B cell (primary cell): Measurements from ENCODE around the gene SETDB1. TPM values are rescaled to one million over a fixed set of nuclear protein-coding genes. Genes with fewer than 3 reads are reported as not detected.

ENCODE experiments used
- ATAC-seq: fragments of 200-7000 bp; cut with Tn5 transposase; one replicate; pipeline ENCODE4 v1.10.0; 2021; ENCODE audit warnings: low read depth, mild to moderate bottlenecking, moderate number of reproducible peaks, moderate library complexity
- CTCF ChIA-PET: fragments of 350-600 bp; sonication (Branson Sonifier 250); formaldehyde crosslinking; loops from one replicate; lab custom pipeline; 2021; ENCODE audit warnings: antibody characterized with exemption, inconsistent platforms; lab: Charles Lee
- POLR2A ChIA-PET: fragments of 350-600 bp; sonication (Branson Sonifier 250); formaldehyde crosslinking; loops from one replicate; lab custom pipeline; 2021; ENCODE audit warnings: antibody characterized with exemption; lab: Charles Lee
- DNase-seq: peaks from one replicate; pipeline ENCODE4 v3.0.0; 2013
- H2AFZ ChIP-seq: 2 replicates; pipeline ENCODE4 v1.6.1; 2012; ENCODE audit warnings: mild to moderate bottlenecking, low read depth, low read length; ENCODE audit not compliant: insufficient read depth, poor library complexity, severe bottlenecking
- H3K27ac ChIP-seq, 2 donors: 1 replicate in 1 of 2; 2 replicates in 1 of 2; pipeline ENCODE4 v1.5.1; 2012 to 2013; ENCODE audit warnings: low read length in 2 of 2, mild to moderate bottlenecking in 2 of 2, moderate library complexity in 1 of 2
- H3K27me3 ChIP-seq, 4 experiments: fragments of 200-600 bp in 1 of 4; sonication (generic) in 1 of 4; replicated peaks in 1 of 4; 1 replicate in 2 of 4; 2 replicates in 2 of 4; pipeline versions ENCODE4 v1.6.1 to v1.7.0; 2013 to 2016; ENCODE audit warnings: low read length in 3 of 4, mild to moderate bottlenecking in 2 of 4, mixed read lengths in 1 of 4, moderate library complexity in 1 of 4; ENCODE audit not compliant: insufficient read depth in 4 of 4, control insufficient read depth in 3 of 4; ENCODE audit errors: control extremely low read depth in 1 of 4
- H3K36me3 ChIP-seq, 2 experiments: replicated peaks in 1 of 2; 1 replicate in 1 of 2; 2 replicates in 1 of 2; pipeline versions ENCODE4 v1.6.1 to v1.7.1; 2013; ENCODE audit warnings: low read length in 1 of 2; ENCODE audit not compliant: insufficient read depth in 2 of 2, control insufficient read depth in 1 of 2; ENCODE audit errors: control extremely low read depth in 1 of 2, extremely low read depth in 1 of 2
- H3K4me1 ChIP-seq, 2 donors: fragments of 200-600 bp in 1 of 2; sonication (generic) in 1 of 2; 1 replicate in 1 of 2; 2 replicates in 1 of 2; pipeline versions ENCODE4 v1.5.1 to v1.6.1; 2013 to 2017; ENCODE audit warnings: low read length in 2 of 2; ENCODE audit not compliant: control insufficient read depth in 2 of 2, insufficient read depth in 2 of 2
- H3K4me2 ChIP-seq: replicated peaks from 2 replicates; pipeline ENCODE3; 2012; ENCODE audit warnings: mild to moderate bottlenecking, low read depth, low read length; ENCODE audit not compliant: poor library complexity, severe bottlenecking
- H3K4me3 ChIP-seq, 5 experiments: fragments of 200-600 bp in 1 of 5; sonication (generic) in 1 of 5; 1 replicate in 3 of 5; 2 replicates in 2 of 5; pipeline versions ENCODE4 v1.5.1 to v1.7.0; 2011 to 2016; ENCODE audit warnings: low read length in 4 of 5, mild to moderate bottlenecking in 4 of 5, low read depth in 2 of 5, control low read depth in 1 of 5, moderate library complexity in 1 of 5; ENCODE audit not compliant: insufficient read depth in 1 of 5; ENCODE audit errors: control extremely low read depth in 1 of 5, extremely low read depth in 1 of 5
- H3K79me2 ChIP-seq: fragments of 200-600 bp; sonication (generic); one replicate; pipeline ENCODE4 v1.6.0; 2016; ENCODE audit warnings: low read length; ENCODE audit not compliant: control insufficient read depth, insufficient read depth
- H3K9ac ChIP-seq: fragments of 200-600 bp; sonication (generic); 2 replicates; pipeline ENCODE4 v1.6.1; 2017; ENCODE audit warnings: mild to moderate bottlenecking, low read length, moderate library complexity
- H3K9me3 ChIP-seq, 3 donors: one replicate each; pipeline versions ENCODE4 v1.6.1 to v1.7.1; 2013; ENCODE audit warnings: low read length in 2 of 3; ENCODE audit not compliant: control insufficient read depth in 2 of 3, insufficient read depth in 1 of 3; ENCODE audit errors: control extremely low read depth in 1 of 3
- H4K20me1 ChIP-seq: 2 replicates; pipeline ENCODE4 v1.6.0; 2012; ENCODE audit warnings: mild to moderate bottlenecking, low read length; ENCODE audit not compliant: insufficient read depth, control insufficient read depth, poor library complexity, severe bottlenecking
- H3K27ac Mint-ChIP-seq: one replicate; pipeline ENCODE4 v1.8.0; 2021; ENCODE audit warnings: mixed read lengths
- H3K27me3 Mint-ChIP-seq: one replicate; pipeline ENCODE4 v1.8.0; 2021; ENCODE audit warnings: mixed read lengths
- H3K4me1 Mint-ChIP-seq: one replicate; pipeline ENCODE4 v1.8.0; 2021; ENCODE audit warnings: mixed read lengths
- H3K4me3 Mint-ChIP-seq: one replicate; pipeline ENCODE4 v1.8.0; 2021; ENCODE audit warnings: mixed read lengths
- H3K9me3 Mint-ChIP-seq: one replicate; pipeline ENCODE4 v1.8.0; 2022; ENCODE audit warnings: mixed read lengths; ENCODE audit not compliant: insufficient read depth
- EZH2 ChIP-seq: IDR thresholded peaks from 2 replicates; pipeline ENCODE4 v1.6.1; 2012; ENCODE audit warnings: borderline replicate concordance, low read depth, mild to moderate bottlenecking, moderate library complexity, low read length; ENCODE audit not compliant: insufficient read depth, poor library complexity, severe bottlenecking
- WGBS: methylation state at CpG from one replicate; pipeline ENCODE4 v1.1.5; 2013; ENCODE audit warnings: missing lambda C conversion rate; ENCODE audit not compliant: insufficient coverage; 5-methylcytosine and 5-hydroxymethylcytosine counted together
- intact Hi-C: fragments of 100-400 bp; cut with micrococcal nuclease; formaldehyde crosslinking; loops from one replicate; pipeline ENCODE4 v1.10.0; 2022
- polyA plus RNA-seq: library from polyadenylated mRNA; depleted of rRNA; stranded (reverse); fragments of >200 nt; gene quantifications from 2 replicates; pipeline ENCODE4 v1.2.3, GENCODE V29; 2012
- total RNA-seq, 2 donors: library from RNA; stranded (reverse); fragments of 120-200 nt in 1 of 2; gene quantifications; 1 replicate in 1 of 2; 2 replicates in 1 of 2; pipeline versions ENCODE4 v1.2.3 to v1.2.4, GENCODE V29; 2013 to 2022
- TF ChIP-seq, protein P1 (sequence below): fragments of 200-600 bp; IDR thresholded peaks from one replicate; pipeline ENCODE4 v1.8.0; 2022; ENCODE audit warnings: antibody characterized with exemption, mild to moderate bottlenecking

SETDB1 gene
- total and polyA plus RNA-seq, 2 donors (not counting 1 experiment from before 2014, with no cell fraction given): 57.4 to 115 TPM

DNA sequence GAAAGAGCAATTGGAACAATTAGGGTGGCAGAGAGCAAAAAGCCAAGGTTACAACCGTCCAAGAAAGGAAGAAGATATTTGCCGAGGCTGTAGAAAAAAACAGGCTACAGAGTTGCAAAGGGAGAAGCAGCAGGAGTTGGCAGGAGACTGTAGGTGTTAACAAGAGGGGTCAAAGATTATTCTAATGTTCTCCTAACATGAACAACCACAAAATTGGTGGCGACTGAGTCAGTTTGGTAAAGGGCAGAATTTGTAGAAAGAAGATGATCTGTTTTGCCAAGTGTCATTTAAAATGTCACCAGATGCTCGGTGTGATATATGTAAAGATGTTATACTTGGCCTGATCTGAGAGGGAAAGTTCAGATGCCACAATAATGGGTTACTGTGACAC lies 81.7 kb downstream of the SETDB1 start:
- Mint-ChIP-seq H3K27me3 (no peaks in the 10 kb centered on the region), H3K4me1 (peaks cover 71% of the 10 kb centered on the region), H3K9me3 (no peaks in the 10 kb centered on the region), H3K4me3 (peak overlapping the region; percentile 90), H3K27ac (peak overlapping the region; percentile 94)
- ChIA-PET POLR2A (interaction anchor here (0.7 kb wide), 2 partner anchors 62 to 160 kb away, joined by 3 to 5 read pairs; no protein-coding TSS in a partner anchor), CTCF (interaction anchor here (2.4 to 4.0 kb wide), 2 partner anchors 11 to 63 kb away, joined by 8 to 63 read pairs; partner anchors contain the start of gene GABPB2)
- H3K36me3 ChIP-seq: peaks cover under 1 to 3% of the 10 kb centered on the region in 2 experiments
- intact Hi-C loops: loop anchor here (1.0 to 5.0 kb wide), 8 partner anchors 12 to 772 kb away; partner anchors contain the start of genes ANP32E, CDC42SE1, GABPB2 and LYSMD1
- H3K4me2 ChIP-seq: peak overlapping the region; percentile 97
- DNase-seq (no peak), ATAC-seq (no peak)
- 59% methylated on average over 2 of the region's 4 CpGs for WGBS
- no peaks in the 10 kb centered on the region for H3K9me3 ChIP-seq
- H3K79me2 ChIP-seq: peaks cover 61% of the 10 kb centered on the region
- no peak for TF ChIP-seq EZH2
- TF ChIP-seq, protein P1, sequence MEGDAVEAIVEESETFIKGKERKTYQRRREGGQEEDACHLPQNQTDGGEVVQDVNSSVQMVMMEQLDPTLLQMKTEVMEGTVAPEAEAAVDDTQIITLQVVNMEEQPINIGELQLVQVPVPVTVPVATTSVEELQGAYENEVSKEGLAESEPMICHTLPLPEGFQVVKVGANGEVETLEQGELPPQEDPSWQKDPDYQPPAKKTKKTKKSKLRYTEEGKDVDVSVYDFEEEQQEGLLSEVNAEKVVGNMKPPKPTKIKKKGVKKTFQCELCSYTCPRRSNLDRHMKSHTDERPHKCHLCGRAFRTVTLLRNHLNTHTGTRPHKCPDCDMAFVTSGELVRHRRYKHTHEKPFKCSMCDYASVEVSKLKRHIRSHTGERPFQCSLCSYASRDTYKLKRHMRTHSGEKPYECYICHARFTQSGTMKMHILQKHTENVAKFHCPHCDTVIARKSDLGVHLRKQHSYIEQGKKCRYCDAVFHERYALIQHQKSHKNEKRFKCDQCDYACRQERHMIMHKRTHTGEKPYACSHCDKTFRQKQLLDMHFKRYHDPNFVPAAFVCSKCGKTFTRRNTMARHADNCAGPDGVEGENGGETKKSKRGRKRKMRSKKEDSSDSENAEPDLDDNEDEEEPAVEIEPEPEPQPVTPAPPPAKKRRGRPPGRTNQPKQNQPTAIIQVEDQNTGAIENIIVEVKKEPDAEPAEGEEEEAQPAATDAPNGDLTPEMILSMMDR: no peak
- H3K4me1 ChIP-seq: peaks cover 44 to 59% of the 10 kb centered on the region in 2 donors
- H2AFZ ChIP-seq: peak overlapping the region; percentile 99
- H3K4me3 ChIP-seq: peak overlapping the region; percentile 74 to 98 (median 85)
- H3K9ac ChIP-seq: peak overlapping the region; percentile 98
- H3K27me3 ChIP-seq: no peaks in the 10 kb centered on the region
- peak overlapping the region; percentile 82 to 95 for H3K27ac ChIP-seq
- no peaks in the 10 kb centered on the region for H4K20me1 ChIP-seq
